OCI-LY3 (cell line): ENCODE results near the gene ISYNA1.

ENCODE experiments used
- CTCF ChIP-seq: fragments of 200-600, 300-600 bp; sonication (generic); IDR thresholded peaks from 2 replicates; pipeline ENCODE4 v1.5.1; 2014; ENCODE audit warnings: antibody characterized with exemption, low read length, low read depth
- EZH2phosphoT487 ChIP-seq: fragments of 200-600 bp; shearing (Covaris generic); IDR thresholded peaks from 2 replicates; pipeline ENCODE4 v1.6.1; 2018; ENCODE audit warnings: antibody characterized with exemption, mixed run types, low read depth

- TF ChIP-seq CTCF (no peak), EZH2phosphoT487 (no peak)
Measured at GRCh38 chr19:18427743-18428113, 10.2 kb downstream of the ISYNA1 start.
